Measurements from ENCODE around the gene WDR46.

DNA sequence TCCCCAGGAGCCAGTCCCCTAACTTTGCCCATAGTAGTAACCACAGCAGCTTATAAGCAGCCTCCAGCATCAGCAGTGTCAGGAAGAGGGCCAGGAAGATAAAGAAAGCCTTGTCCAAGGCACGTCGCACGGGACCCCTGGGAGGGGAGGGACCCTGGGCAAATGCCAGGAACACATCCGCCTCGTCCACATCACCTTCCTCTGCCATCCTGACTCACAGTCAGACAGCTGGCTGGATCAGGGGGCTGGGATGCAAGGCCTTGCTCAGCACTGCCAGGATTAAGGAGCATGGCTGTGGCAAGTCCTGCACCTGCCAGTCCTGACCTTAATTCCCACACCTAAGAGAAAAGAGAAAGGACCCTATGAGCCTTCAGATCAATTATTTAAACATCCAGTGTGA lies 40.0 kb upstream of the WDR46 start:
- TF ChIP-seq, protein P1, sequence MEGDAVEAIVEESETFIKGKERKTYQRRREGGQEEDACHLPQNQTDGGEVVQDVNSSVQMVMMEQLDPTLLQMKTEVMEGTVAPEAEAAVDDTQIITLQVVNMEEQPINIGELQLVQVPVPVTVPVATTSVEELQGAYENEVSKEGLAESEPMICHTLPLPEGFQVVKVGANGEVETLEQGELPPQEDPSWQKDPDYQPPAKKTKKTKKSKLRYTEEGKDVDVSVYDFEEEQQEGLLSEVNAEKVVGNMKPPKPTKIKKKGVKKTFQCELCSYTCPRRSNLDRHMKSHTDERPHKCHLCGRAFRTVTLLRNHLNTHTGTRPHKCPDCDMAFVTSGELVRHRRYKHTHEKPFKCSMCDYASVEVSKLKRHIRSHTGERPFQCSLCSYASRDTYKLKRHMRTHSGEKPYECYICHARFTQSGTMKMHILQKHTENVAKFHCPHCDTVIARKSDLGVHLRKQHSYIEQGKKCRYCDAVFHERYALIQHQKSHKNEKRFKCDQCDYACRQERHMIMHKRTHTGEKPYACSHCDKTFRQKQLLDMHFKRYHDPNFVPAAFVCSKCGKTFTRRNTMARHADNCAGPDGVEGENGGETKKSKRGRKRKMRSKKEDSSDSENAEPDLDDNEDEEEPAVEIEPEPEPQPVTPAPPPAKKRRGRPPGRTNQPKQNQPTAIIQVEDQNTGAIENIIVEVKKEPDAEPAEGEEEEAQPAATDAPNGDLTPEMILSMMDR (IDR thresholded peaks at IDR 0.05; ENCODE audit: low read length) = no peak
- TF ChIP-seq EZH2 (optimal IDR thresholded peaks at IDR 0.05; ENCODE audit: low read depth, low read length) = no peak
